Right lobe of liver (tissue), 6 donors: ENCODE results near the gene CACNA2D1. TPM values are rescaled to one million over a fixed set of nuclear protein-coding genes. Genes with fewer than 3 reads are reported as not detected.

Experiments
- ATAC-seq, 4 donors: fragments of 200-7000 bp; cut with Tn5 transposase; one replicate each; pipeline ENCODE4 v1.9.1; 2020; ENCODE audit warnings: mild to moderate bottlenecking in 4 of 4, moderate library complexity in 4 of 4
- DNase-seq, 3 donors: peaks; one replicate each; pipeline ENCODE4 v3.0.0-alpha.2; 2020
- H3K27ac ChIP-seq, 3 donors: fragments of 200-600 bp; one replicate each; pipeline ENCODE4 v1.8.0; 2022
- H3K27me3 ChIP-seq, 2 donors: fragments of 200-600 bp; one replicate each; pipeline ENCODE4 v1.8.0; 2022
- H3K36me3 ChIP-seq, 4 donors: fragments of 200-600 bp; sonication (generic) in 1 of 4; one replicate each; pipeline versions ENCODE4 v1.5.1 to v1.8.0; 2017 to 2022; ENCODE audit warnings: control low read depth in 1 of 4
- H3K4me1 ChIP-seq, 4 donors: fragments of 200-600 bp; sonication (generic) in 1 of 4; one replicate each; pipeline versions ENCODE4 v1.5.1 to v1.8.0; 2017 to 2022; ENCODE audit warnings: control low read depth in 1 of 4
- H3K4me3 ChIP-seq, 3 donors: fragments of 200-600 bp; one replicate each; pipeline ENCODE4 v1.8.0; 2022
- H3K9me3 ChIP-seq, 4 donors: fragments of 200-600 bp; sonication (generic) in 1 of 4; one replicate each; pipeline versions ENCODE4 v1.5.1 to v1.8.0; 2017 to 2022; ENCODE audit warnings: control low read depth in 1 of 4
- POLR2A ChIP-seq: fragments of 450-650 bp; IDR thresholded peaks from one replicate; pipeline ENCODE4 v1.6.1; 2017; ENCODE audit warnings: antibody characterized with exemption, mild to moderate bottlenecking
- WGBS: methylation state at CpG from one replicate; pipeline ENCODE4 v1.1.6; 2018; ENCODE audit warnings: low coverage, low lambda C conversion rate; ENCODE audit not compliant: insufficient coverage; ENCODE audit errors: missing lambda C conversion rate; 5-methylcytosine and 5-hydroxymethylcytosine counted together
- intact Hi-C, 2 donors: fragments of 100-400 bp; cut with DNase I; formaldehyde crosslinking; loops; one replicate each; pipeline versions ENCODE4 v1.11.2 to v1.14.1; 2022
- total RNA-seq, 6 experiments: library from RNA; depleted of rRNA in 2 of 6; stranded (reverse); fragments of >200 nt in 2 of 6; fragmentation: NEBNext Ultra II Directional in 3 of 6; extraction: Animal tissue kit (Norgen Biotek cat#: 25700) in 3 of 6; gene quantifications; one replicate each; pipeline versions ENCODE4 v1.1.0 to v1.2.4, GENCODE V29; 2016 to 2023
- TF ChIP-seq, protein P1 (sequence below), 4 donors: fragments of 200-600 bp in 3 of 4; fragments of 450-650 bp in 1 of 4; IDR thresholded peaks; one replicate each; pipeline versions ENCODE4 v1.5.1 to v1.8.0; 2016 to 2022; ENCODE audit warnings: antibody characterized with exemption in 4 of 4, mild to moderate bottlenecking in 2 of 4
- donor health status: DM: no; HTN: yes; CAD: no.
- donor health status: DM: no; HTN: no; CAD: no.
- donor health status: DM: no; HTN: no; CAD: no.
- donor health status: DM: no; HTN: yes; CAD: no.
- donor health status: DM: no; HTN: yes; CAD: no.

Gene CACNA2D1
- total RNA-seq, 6 experiments from 2014 or later, result 1.3 to 6.0 (median 2.2) TPM

DNA sequence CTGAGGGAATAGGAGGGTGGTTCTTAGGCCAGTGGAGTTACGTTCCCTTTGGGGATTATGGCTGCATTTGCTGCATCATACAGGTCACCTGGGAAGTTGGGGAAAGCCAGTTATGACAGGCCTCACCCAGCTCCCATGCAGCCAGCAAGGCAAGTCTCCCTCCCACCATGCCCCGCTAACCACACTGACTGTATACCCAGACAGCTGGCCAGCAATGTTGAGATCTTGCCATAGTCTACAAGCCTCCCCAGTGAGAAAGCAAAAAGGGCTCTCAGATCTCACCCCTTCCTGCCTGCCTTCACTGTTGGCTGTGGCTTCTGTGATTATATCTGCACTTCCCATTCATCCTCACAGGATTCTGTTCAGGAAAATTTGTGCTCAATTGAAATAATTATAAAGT lies 540.5 kb downstream of the CACNA2D1 start:
- H3K27ac ChIP-seq, result no peak overlapping the region
- no peak for DNase-seq
- H3K9me3 ChIP-seq, result no peaks in the 10 kb centered on the region
- TF ChIP-seq, protein P1, sequence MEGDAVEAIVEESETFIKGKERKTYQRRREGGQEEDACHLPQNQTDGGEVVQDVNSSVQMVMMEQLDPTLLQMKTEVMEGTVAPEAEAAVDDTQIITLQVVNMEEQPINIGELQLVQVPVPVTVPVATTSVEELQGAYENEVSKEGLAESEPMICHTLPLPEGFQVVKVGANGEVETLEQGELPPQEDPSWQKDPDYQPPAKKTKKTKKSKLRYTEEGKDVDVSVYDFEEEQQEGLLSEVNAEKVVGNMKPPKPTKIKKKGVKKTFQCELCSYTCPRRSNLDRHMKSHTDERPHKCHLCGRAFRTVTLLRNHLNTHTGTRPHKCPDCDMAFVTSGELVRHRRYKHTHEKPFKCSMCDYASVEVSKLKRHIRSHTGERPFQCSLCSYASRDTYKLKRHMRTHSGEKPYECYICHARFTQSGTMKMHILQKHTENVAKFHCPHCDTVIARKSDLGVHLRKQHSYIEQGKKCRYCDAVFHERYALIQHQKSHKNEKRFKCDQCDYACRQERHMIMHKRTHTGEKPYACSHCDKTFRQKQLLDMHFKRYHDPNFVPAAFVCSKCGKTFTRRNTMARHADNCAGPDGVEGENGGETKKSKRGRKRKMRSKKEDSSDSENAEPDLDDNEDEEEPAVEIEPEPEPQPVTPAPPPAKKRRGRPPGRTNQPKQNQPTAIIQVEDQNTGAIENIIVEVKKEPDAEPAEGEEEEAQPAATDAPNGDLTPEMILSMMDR (IDR thresholded peaks at IDR 0.05), result no peak
- no peak for TF ChIP-seq POLR2A
- no peak overlapping the region for H3K4me3 ChIP-seq
- H3K36me3 ChIP-seq, result no peaks in the 10 kb centered on the region
- no CpG with 5 or more reads among the region's 2 CpGs for WGBS
- ATAC-seq, result no peak
- intact Hi-C loops, result no loop called here
- H3K27me3 ChIP-seq, result no peaks in the 10 kb centered on the region
- H3K4me1 ChIP-seq, result no peaks in the 10 kb centered on the region

DNA sequence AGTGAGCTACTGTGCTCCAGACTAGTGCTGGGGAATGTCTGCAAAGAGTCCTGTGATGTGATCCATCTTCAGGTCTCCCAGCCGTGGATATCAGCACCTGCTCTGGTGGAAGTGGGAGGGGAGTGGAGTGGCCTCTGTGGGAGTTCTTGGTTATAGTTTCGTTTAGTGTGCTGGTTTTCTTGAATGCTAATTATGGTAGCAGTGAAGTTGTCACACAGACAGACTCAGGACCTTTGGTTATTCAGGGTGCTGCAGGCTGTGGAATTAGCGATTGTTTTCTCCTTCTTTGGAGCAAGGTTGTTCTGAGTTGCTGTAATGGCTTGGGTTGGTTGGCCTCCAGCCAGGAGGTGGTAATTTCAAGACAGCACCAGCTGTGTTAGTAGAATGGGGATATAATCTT lies 541.0 kb downstream of the CACNA2D1 start:
- Histone ChIP-seq H3K9me3 (no peaks in the 10 kb centered on the region), H3K36me3 (no peaks in the 10 kb centered on the region), H3K4me3 (no peak overlapping the region), H3K27ac (no peak overlapping the region), H3K27me3 (no peaks in the 10 kb centered on the region), H3K4me1 (no peaks in the 10 kb centered on the region)
- WGBS, result 33% methylated on average over 2 of the region's 3 CpGs
- TF ChIP-seq, protein P1 (IDR thresholded peaks at IDR 0.05), result no peak
- TF ChIP-seq POLR2A, result no peak
- intact Hi-C loops, result no loop called here
- no peak for DNase-seq
- ATAC-seq, result no peak
